ENCODE results near the gene FBXW2.

FBXW2 gene

GRCh38 chr9:120792898-120793765, at the start of gene FBXW2:
Gene FBXW2 (minus strand): TSS chr9:120793416. CDS start chr9:120788258, 5,158 bp downstream.
- no peak for TF ChIP-seq CTCF (IDR thresholded peaks at IDR 0.05; ENCODE audit: low read depth, low read length)

GRCh38 chr9:120841930-120842684, 48.9 kb upstream of the FBXW2 start:
- TF ChIP-seq CTCF (IDR thresholded peaks at IDR 0.05; ENCODE audit: low read depth, low read length), result no peak
- no peak for DNase-seq (ENCODE audit: extremely low read depth, low read depth)

More at GRCh38 chr9:120792898-120793765, at the start of gene FBXW2:
- DNase-seq (ENCODE audit: extremely low read depth, low read depth), result peak; percentile 64

GRCh38 chr9:120839146-120839545, 45.9 kb upstream of the FBXW2 start:
- DNase-seq (ENCODE audit: extremely low read depth, low read depth), result no peak
- TF ChIP-seq CTCF (IDR thresholded peaks at IDR 0.05; ENCODE audit: low read depth, low read length), result no peak

GRCh38 chr9:120837921-120838320, 44.7 kb upstream of the FBXW2 start:
- DNase-seq (ENCODE audit: extremely low read depth, low read depth), result no peak
- TF ChIP-seq CTCF (IDR thresholded peaks at IDR 0.05; ENCODE audit: low read depth, low read length), result no peak

GRCh38 chr9:120833325-120833724, 40.1 kb upstream of the FBXW2 start:
- TF ChIP-seq CTCF (IDR thresholded peaks at IDR 0.05; ENCODE audit: low read depth, low read length), result no peak
- no peak for DNase-seq (ENCODE audit: extremely low read depth, low read depth)

GRCh38 chr9:120832807-120833206, 39.6 kb upstream of the FBXW2 start:
- TF ChIP-seq CTCF (IDR thresholded peaks at IDR 0.05; ENCODE audit: low read depth, low read length), result no peak
- DNase-seq (ENCODE audit: extremely low read depth, low read depth), result no peak

- no peak for DNase-seq (ENCODE audit: extremely low read depth, low read depth)
These were observed 37.6 kb upstream of the FBXW2 start for GRCh38 chr9:120830865-120831264.

More at GRCh38 chr9:120830865-120831264, 37.6 kb upstream of the FBXW2 start:
- TF ChIP-seq CTCF (IDR thresholded peaks at IDR 0.05; ENCODE audit: low read depth, low read length), result no peak

Measured in AG09319 (cell line).